DMS114 treated with DMSO at 0.1 percent for 48 hours (cell line): ENCODE data around the gene MLST8.

Source experiments
- DNase-seq: peaks from one replicate; lab custom pipeline; 2025; ENCODE audit not compliant: unreplicated experiment; lab: John Stamatoyannopoulos, UW

Gene MLST8, protein sequence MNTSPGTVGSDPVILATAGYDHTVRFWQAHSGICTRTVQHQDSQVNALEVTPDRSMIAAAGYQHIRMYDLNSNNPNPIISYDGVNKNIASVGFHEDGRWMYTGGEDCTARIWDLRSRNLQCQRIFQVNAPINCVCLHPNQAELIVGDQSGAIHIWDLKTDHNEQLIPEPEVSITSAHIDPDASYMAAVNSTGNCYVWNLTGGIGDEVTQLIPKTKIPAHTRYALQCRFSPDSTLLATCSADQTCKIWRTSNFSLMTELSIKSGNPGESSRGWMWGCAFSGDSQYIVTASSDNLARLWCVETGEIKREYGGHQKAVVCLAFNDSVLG

DNA sequence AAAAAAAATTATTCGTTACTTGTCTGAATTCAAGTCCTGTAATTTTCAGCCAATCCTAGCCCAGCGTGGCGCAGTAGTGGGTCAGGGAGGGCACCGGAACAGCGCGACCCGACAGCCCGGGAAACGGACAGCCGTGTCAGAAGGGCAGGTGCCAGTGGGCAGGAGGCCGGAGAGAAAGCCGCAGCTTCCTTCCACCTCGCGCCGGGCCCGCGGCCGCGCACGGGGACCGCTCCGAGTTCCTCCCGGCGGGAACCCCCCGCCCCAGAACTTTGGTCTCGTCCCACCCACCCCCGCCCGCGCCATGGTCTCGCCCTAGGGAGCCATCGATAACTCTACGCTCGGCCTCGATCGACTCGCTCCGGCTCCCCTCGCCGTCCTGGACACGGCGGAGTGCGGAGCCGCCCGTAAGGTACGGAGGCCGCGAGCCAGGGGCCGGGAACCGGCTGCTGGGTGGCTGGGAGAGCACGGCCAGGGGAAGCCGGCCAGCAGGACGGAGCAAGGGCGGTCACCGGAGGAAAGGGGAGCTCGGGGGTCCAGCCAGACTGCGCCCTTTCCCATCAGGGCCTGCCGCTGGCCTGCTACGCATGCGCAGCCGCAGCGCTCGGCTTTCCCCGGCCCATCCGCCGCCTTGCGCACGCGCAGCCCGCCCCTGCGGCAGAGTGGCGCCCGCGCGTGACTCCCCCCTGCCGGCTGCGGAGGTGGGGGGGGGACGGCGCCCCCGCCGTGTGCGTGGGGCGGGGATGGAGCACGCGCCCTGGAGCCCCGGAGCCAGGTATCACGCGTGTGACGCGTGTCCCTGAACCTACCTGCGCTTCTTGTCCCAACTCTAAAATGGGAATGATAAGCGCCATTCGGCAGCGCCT is at the start of gene MLST8:
TSS of gene MLST8 (plus strand) at position 351 of the 863 bp plus-strand sequence. CDS start 632 bp downstream, outside the sequence.
- DNase-seq = peak; percentile 47

DNA sequence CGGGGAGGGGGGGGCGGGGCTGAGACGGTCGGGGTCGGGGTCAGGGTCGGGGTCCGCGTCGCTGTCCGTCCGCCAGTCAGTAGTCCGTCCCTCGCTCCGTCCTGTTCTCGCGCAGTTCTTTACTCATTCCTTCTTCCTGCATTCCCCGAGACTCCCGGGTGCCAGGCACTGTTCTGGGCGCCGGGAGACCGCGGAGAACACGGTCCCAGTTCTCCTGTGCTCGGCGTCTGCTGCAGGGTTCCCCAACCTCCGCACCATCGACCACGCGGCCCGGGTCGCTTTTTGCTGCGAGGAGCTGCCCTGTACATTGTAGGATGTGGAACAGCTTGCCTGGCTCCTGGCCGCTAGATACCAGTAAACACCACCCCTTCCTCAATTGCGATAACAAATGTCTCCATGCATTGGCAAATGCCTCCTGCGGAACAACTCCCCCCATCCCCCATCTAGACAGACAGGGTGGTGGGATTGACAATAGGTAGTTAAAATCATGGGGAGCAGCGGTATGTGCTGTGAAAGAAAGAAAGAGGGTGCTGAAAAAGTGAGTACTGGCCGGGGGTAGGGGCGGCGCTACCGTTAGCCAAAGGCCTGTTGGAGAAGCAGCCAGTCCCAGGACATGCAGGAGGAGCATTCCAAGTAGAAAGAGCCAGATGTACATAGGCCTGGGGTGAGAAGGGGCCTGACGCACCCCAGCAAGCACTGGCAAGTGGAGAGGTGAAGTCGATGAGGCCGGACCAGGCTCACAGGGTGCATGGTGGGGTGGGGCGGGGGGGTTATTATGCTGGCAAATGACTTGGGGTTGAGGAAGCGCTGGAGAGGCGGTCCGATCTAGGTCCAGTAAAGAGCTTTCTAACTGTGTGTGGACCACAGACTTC is 49.0 kb upstream of the MLST8 start:
- DNase-seq = no peak

DNA sequence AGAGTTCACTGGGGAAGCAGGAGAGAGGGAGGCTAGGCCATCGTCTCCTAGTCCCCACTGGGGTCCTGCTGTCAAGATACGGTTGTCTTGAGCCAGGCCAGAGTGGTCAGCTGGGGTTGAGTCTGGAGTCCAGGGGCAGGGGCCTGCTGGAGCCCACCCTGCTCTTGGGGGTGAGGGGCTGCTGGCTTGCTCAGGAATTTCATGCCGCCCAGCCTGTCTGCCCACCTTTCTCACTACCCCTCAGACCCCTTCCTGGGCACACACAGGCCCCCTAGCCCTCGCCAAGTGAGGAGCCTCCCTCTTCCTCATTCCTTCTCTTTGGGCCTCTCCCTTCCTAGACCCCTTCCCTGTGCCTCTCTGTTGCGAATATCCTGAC is 48.4 kb upstream of the MLST8 start:
- DNase-seq = no peak

DNA sequence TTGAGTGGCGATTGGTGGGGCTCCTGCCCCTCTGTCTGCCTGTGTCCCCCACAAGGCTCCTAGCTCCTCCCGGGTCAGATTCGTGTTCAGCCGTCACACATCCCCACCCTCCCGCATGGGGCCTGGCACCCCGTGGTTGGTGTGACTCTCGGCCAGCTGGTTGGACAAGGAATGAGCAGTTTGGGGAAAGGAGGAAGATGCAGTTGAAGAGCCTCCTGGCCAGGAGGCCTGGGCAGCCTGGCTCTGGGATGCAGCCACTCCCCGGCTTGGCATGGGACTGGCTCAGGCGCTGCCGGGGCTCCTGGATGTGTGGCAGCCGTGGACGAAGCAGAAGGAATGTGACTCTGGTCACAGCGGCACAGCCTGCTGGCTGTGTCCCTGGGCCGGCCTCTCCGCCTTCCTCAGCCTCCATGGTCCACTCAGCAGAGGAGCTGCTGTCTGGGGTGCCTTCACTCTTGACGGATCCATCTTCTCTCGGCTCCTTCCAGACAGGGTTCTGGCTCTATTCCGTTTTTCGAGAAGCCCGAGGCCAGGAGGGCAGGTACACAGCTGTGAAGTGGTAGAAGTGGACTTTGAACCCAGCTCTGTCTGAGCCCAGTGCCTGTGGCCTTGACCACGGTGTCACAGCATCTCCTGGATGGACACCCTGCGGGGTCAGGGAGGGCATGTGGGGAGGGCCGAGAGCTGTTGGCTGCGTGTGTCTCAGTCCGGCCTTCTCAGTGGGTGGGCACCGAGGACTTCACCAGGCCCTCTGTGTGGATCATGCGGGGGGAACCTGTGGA is 47.6 kb upstream of the MLST8 start:
- DNase-seq = no peak

DNA sequence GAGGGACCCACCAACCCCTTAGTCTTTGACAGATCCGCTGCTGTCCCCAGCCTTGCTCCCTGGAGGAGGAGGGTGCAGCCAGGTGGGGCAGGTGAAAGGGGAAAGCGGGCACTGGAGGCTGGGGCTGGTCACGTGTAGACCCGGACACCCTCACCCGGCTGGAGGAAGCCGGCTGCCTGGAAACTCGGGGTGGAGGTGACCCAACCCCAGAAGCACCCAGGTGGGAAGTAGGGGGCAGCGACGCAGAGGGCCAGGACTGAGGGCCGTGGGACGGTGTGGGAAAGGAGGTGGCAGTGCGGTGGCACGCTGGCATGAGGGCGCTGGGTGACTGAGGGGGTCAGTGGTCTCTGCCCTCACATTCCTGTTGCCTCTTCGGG is 47.0 kb upstream of the MLST8 start:
- no peak for DNase-seq

DNA sequence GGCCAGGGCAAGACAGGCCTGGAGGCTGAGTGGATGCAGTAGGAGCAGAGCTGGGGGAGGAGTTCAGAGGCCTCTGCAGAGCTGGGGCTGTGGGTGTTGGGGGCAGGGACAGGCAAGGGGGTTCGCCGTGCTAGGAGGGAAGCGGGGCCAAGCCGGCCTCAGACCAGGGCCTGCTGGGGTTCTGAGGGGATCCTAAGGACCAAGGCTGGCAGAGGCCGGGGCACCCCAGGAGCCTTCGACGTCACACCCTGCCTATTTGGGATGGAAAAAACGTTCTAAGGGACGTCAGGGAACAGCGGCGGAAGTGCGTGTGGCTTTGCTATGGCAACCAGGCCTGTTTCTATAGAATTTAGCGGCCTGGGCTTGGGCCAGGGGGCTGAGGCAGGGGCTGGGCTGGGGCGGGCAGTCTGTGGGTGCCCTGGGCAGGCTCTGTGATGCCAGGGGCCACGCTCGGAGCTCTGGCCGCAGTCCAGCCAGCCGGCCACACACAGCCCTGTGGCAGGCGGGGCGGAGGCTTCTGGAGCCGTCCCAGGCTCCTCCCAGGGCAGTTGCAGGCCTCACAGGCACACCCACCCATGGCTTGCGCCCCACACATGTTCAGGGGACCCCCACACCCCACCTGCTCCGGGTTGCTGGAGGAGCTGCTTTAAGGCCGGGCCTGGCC is 45.9 kb upstream of the MLST8 start:
- no peak for DNase-seq

DNA sequence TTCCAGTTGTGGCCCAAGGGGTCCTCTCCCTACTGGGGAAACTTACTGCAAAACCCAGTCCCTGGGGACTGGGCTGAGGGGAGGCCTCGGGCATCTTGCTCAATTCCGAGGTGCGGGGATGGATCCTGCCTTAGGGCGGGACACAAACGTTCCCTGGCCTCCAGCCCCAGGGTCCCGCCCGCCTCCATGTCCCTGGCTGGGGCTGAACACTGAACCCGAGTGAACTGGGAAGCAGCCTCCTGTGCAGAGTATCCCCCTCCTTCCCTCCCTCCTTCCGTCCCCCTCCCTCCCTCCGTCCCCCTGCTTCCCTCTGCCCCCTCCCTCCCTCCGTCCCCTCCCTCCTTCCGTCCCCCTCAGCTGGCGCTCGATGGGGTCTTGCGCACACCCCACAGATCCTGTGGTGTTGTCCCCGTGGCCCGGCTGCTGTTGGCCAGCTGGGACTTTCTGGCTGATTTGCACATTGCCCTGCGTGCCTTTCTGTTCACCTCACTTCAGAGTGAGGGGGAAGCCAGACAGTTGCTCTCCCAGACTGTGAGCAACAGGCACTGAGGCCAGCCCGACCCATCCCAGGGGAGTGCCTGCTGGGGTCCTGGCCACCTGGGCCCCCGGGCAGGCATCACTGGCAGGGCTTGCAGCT is 44.2 kb upstream of the MLST8 start:
- no peak for DNase-seq

DNA sequence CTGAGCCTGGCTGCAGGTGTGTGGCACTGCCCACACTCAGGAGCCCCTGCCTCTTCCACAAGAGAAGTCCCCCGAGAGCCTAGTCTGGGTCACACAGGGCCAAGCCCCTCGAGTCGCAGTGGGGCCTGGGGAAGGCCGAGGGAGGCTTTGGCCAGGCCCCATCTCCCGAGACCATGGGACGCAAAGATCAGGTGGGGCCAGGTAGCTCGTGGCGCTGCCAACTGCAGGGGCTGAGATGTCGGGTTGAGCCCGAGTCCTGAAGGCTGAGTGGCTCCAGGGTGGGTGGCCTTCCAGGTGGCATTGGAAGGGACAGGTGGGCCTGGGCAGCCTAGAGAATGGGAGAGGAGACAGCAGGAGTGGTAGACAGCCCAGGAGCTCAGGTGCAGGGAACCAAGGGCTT is 43.3 kb upstream of the MLST8 start:
- DNase-seq = no peak

DNA sequence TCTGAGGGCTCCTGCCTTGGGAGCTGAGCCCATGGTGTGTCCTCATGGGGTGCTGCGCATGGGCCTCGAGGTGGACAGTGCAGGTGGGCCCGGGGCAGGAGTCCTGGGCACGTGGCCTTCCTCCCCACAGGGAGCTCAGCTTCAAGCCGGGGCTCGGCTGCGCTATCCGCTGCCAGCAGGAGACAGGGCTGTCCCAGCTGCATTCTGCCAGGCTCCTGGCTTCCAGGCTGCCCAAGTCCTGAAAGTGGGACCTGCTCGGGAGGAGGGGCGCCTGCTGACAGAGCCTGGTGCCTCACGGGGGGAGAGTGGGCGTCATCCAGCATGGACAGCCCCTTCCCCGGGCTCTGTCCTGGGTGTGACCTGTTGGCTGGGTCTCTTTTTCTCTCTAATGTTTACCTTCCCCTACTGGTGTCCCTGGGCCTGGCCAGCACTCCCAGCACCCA is 42.6 kb upstream of the MLST8 start:
- DNase-seq = no peak

DNA sequence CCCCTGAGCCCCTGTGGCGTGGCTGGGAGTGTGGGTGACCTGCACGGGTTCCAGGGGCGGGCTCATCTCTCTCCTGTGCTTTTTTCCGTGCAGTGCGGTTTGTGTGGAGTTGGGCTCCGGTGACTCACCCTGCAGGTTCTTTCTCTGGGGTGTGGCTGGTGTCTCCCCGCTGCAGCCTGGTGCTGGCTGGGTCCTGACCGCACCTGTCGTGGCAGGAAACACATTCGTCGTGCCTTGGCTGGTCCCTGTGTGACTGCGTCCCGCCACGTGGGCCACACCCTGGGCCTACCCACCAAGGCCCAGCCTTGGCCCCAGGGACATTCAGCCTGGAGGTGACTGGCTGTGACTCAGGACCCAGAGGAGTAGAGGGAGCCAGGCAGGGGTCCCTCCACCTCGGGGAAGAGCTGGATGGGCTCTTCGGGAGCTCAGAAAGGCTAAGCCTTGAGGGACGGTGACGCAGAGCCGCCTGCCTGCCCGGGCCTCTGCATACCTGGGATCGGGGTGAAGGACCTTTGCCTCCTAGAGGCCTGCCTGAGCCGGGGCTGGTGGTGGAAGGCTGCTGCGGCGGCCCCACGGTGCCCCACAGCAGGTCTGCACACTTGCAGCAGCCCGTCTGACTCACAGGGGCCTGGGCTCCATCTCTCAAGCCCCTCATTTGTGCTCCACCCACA is 41.9 kb upstream of the MLST8 start:
- no peak for DNase-seq

DNA sequence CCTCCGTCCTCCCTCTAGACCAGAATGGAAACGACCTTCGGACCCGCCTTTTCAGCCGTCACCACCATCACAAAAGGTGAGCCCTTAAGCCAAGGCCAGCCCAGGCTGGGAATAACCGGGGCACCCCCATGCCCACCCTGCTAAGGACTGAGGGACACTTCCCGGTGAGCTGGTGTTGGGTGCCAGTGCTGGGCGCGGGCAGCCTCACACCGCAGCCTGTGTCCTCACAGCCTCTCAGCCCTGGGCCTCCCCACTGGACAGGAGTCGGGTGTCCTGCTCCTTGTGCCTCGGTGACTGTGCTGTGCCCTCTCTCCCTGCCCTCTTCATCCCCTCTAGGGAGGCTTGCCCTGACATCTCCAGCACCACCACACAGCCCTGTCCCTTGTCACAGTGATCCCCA is 39.4 kb upstream of the MLST8 start:
- DNase-seq = no peak

DNA sequence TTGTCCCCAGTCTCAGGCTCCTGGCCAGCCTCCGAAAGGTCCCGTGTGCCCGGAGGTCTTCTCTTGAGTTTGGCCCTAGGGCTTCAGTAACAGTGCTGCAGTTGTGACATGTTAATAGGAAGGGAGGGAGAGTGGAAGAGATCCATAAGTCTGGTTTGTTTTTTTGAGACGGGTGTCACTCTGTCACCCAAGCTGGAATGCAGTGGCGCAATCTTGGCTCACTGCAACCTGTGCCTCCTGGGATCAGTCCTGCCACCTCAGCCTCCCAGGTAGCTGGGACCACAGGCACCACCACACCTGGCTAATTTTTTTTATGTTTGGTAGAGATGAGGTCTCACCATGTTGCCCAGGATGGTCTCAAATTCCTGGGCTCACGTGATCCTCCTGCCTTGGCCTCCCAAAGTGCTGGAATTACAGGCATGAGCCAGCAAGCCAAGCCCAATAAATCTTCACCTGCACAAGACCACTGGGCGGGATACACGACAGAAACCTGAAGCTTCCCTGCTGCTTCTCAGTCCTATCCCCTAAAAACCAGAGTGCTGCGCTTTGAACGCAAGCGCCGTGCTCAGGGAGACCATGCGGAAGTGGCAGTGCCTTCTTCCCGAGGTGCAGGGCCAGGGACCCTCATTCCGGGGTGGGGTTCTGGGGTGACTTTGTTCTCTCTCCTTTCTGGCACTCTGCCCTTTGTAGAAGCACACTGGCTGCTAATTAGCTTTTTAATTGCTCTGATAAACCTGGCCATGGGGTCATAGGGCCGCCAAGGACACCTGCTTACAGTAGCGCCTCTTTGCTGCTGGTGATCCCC is 38.8 kb upstream of the MLST8 start:
- DNase-seq = no peak

DNA sequence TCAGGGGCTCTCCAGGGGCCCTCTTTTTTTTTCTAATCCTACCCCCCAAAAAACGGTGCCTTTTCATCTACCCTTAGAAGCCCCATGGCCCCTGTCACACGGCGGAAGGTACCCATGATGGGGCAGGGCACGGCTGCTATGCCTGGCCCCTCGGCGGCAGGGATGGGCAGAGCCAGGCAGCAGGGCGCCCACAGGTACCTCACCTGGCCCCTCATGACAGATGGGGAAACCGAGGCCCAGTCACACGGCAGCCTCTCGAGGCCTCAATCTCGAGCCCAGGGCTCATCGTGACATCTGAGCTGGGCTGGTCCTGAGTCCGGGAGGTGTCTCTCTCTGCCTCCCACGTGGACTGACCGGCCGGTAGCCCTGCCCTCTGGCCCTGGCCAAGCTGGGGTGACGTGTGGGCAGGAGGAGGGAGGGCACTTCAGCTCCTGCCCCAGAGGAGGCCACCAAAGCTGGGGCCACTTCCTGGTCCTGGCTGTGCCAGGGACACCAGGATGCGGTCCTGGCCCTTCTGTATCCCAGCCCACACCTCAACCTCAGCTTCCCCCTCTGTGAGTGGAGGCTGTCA is 38.1 kb upstream of the MLST8 start:
- no peak for DNase-seq

DNA sequence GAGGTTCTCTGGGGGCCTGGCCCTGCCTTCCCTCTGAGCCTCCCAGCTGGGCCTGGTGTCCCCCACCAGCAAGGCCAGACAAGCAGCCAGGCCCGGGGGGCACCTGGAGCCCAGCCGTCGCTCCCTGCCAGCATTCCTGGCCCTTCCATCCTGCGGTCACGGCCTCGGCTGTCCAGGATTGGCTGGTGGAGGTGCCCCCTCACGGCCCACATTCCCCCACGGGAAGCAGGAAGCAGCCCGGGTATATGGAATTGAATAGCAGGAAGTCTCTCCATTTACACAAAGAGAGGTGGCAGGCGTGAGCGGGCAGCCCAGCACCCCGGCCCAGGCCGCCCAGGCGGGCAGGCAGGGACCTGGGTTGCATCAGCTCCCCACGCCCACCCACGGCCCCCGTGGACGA is 35.2 kb upstream of the MLST8 start:
- no peak for DNase-seq

DNA sequence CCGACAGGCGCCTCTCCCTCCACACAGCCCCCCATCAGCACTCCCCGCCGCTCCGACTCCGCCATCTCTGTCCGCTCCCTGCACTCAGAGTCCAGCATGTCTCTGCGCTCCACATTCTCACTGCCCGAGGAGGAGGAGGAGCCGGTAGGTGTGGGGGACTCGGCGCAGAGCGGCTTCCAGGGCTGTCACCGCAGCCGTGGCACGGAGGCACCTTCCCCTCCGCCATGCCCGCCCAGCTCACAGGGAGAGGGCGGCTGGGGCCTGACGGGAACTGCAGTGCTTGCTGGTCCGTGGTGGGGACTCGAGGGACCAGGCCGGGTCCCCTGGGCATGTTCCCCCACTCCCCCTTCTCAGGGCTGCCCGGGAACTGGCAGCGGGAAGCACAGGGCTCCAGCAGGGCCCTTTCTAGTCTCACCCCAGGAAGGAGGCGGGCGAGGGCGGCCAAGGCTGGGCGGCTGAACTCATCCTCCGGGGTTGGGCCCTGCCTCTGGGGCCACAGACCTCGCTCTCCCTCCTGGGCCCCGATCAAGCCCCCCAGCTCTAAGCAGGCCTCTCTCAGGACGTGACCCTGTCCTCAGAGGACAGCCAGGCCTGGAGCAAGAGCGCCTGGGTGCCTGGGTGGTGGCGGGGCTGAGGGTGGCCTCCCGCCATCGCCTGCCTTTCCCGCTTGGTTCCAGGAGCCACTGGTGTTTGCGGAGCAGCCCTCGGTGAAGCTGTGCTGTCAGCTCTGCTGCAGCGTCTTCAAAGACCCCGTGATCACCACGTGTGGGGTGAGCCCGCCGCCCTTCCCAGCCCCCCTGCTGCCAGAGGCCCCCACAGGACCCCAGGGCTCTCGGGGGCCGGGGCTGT is 34.4 kb upstream of the MLST8 start:
- no peak for DNase-seq

DNA sequence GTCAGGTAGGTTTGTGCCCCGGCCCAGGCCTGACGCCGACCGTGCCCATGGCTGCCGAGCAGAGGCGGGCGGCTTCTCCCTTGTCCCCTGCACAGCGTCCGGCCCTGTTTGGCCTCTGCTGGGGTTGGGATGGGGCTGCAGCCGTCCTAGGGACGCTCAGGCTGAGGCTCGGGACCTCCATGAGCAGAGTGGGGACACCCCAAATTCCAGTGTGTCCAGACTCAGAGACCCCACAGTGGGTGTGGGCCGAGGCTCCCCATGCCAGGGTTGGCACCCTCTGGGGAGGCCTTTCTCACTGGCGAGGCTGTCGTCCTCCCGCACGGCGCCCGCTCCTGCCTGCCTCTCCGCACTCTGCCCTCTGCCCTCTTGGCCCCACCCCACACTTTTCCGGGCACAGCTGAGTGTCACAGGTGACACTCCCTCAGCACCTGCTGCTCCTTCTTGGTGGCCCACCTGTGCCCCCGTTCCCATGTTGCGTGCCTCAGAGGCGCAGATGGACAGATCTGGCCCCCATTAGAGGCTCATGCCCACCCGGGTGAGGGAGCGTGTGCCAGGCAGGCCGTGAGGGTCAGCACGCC is 33.6 kb upstream of the MLST8 start:
- no peak for DNase-seq
